ENCODE data around the gene PERCC1.

DNA sequence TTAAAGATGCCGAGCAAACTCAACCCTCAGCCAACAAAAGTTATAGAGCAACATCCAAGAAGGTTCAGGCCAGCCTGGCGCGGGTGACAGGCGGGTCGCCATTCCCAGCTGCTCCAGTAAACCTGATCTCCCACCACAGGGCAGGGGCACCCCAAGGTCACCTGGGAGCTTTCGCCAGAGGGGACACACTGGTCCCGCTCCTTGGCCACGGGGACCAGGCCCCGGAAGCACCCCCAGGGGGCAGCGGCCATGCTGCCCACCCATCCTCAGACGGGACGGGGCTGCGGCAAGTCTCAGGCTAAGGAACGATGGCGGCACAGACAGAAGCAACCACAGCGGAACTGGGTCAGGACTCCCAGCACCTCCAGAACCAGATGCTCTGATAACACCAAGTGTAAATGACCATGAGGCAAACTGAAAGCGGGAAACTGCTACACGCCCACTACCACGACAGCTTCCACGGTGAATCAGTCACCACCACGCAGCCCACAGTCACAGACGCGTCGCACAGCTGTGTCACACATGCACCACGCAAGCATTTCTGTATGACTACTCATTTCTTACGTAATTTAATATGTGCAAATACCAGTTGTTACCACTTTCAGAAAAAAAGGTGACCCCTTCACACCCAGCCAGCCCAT lies 27.6 kb downstream of the PERCC1 start:
- TF ChIP-seq, protein P1, sequence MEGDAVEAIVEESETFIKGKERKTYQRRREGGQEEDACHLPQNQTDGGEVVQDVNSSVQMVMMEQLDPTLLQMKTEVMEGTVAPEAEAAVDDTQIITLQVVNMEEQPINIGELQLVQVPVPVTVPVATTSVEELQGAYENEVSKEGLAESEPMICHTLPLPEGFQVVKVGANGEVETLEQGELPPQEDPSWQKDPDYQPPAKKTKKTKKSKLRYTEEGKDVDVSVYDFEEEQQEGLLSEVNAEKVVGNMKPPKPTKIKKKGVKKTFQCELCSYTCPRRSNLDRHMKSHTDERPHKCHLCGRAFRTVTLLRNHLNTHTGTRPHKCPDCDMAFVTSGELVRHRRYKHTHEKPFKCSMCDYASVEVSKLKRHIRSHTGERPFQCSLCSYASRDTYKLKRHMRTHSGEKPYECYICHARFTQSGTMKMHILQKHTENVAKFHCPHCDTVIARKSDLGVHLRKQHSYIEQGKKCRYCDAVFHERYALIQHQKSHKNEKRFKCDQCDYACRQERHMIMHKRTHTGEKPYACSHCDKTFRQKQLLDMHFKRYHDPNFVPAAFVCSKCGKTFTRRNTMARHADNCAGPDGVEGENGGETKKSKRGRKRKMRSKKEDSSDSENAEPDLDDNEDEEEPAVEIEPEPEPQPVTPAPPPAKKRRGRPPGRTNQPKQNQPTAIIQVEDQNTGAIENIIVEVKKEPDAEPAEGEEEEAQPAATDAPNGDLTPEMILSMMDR (conservative IDR thresholded peaks at IDR 0.05 in 1 of 2, IDR thresholded peaks at IDR 0.05 in 1 of 2; ENCODE audit: low read depth in 1 of 2, low read length in 2 of 2), result no peak
- TF ChIP-seq EZH2 (IDR thresholded peaks at IDR 0.05; ENCODE audit: low read length, missing control alignments), result no peak
